HEK293 (cell line): ENCODE data around the gene FYCO1.

Experiments used
- CTCF ChIA-PET: fragments of 350-600 bp; formaldehyde crosslinking; extraction: SDS; loops from one replicate; lab custom pipeline; 2021; ENCODE audit warnings: antibody characterized with exemption; lab: Yijun Ruan, JAX
- POLR2A ChIA-PET: fragments of 300-600 bp; formaldehyde crosslinking; extraction: SDS; loops from one replicate; lab custom pipeline; 2020; ENCODE audit warnings: antibody characterized with exemption, inconsistent platforms; lab: Yijun Ruan, JAX
- H3K27ac ChIP-seq: fragments of 200-500 bp; sonication (Bioruptor generic); 2 replicates; pipeline ENCODE4 v1.5.1; 2014; ENCODE audit warnings: low read depth, low read length, control low read depth, inconsistent platforms; ENCODE audit errors: extremely low read depth
- H3K36me3 ChIP-seq, 2 experiments: fragments of 200-500 bp in 1 of 2; sonication (Bioruptor generic) in 1 of 2; 1 replicate in 1 of 2; 2 replicates in 1 of 2; pipeline ENCODE4 v1.5.1; 2014 to 2017; ENCODE audit warnings: inconsistent platforms in 2 of 2, low read length in 2 of 2; ENCODE audit not compliant: control insufficient read depth in 2 of 2, insufficient read depth in 1 of 2
- H3K4me1 ChIP-seq: fragments of 200-500 bp; sonication (Bioruptor generic); 2 replicates; pipeline ENCODE4 v1.5.1; 2014; ENCODE audit warnings: mild to moderate bottlenecking, low read length, inconsistent platforms; ENCODE audit not compliant: control insufficient read depth, insufficient read depth
- H3K4me3 ChIP-seq: 2 replicates; pipeline ENCODE4 v1.5.1; 2011; ENCODE audit warnings: low read depth, mild to moderate bottlenecking, control low read depth, low read length, moderate library complexity
- H3K9me3 ChIP-seq: fragments of 200-500 bp; sonication (Bioruptor generic); 2 replicates; pipeline ENCODE4 v1.5.1; 2014; ENCODE audit warnings: low read depth, low read length, inconsistent platforms; ENCODE audit not compliant: control insufficient read depth, insufficient read depth
- EGR2 ChIP-seq: fragments of 450-650 bp; formaldehyde crosslinking; IDR thresholded peaks from 2 replicates; pipeline ENCODE4 v1.5.1; 2016; ENCODE audit warnings: low read depth, missing biosample characterization, missing genetic modification characterization
- GLIS1 ChIP-seq: fragments of 450-650 bp; formaldehyde crosslinking; IDR thresholded peaks from 2 replicates; pipeline ENCODE4 v1.5.1; 2016; ENCODE audit warnings: missing biosample characterization, missing genetic modification characterization
- HOXA7 ChIP-seq: sonication (generic); formaldehyde crosslinking; IDR thresholded peaks from 2 replicates; pipeline ENCODE4 v1.8.1; 2022; ENCODE audit warnings: missing genetic modification reagents, borderline replicate concordance
- IKZF3 ChIP-seq: fragments of 450-650 bp; IDR thresholded peaks from 2 replicates; pipeline ENCODE4 v1.5.0; 2018; ENCODE audit warnings: missing biosample characterization, mild to moderate bottlenecking, missing genetic modification characterization, moderate library complexity
- KLF17 ChIP-seq: fragments of 450-650 bp; formaldehyde crosslinking; IDR thresholded peaks from 2 replicates; pipeline ENCODE4 v1.5.1; 2016; ENCODE audit warnings: missing biosample characterization, missing genetic modification characterization
- SP7 ChIP-seq: fragments of 450-650 bp; formaldehyde crosslinking; IDR thresholded peaks from 2 replicates; pipeline ENCODE4 v1.5.1; 2016; ENCODE audit warnings: missing biosample characterization, missing genetic modification characterization
- TCF7L2 ChIP-seq: IDR thresholded peaks from 2 replicates; pipeline ENCODE4 v1.6.1; 2011; ENCODE audit warnings: low read depth, mild to moderate bottlenecking, inconsistent platforms, low read length, moderate library complexity, borderline replicate concordance
- WT1 ChIP-seq: fragments of 450-650 bp; formaldehyde crosslinking; IDR thresholded peaks from 2 replicates; pipeline ENCODE4 v1.5.1; 2016; ENCODE audit warnings: missing biosample characterization, missing genetic modification characterization
- ZBTB21 ChIP-seq: fragments of 450-650 bp; formaldehyde crosslinking; IDR thresholded peaks from 2 replicates; pipeline ENCODE4 v1.5.1; 2017; ENCODE audit warnings: missing biosample characterization, missing genetic modification characterization
- ZFHX2 ChIP-seq: fragments of 450-650 bp; formaldehyde crosslinking; conservative IDR thresholded peaks from 2 replicates; pipeline ENCODE4 v1.5.1; 2016; ENCODE audit warnings: missing biosample characterization, missing genetic modification characterization
- ZIC2 ChIP-seq: fragments of 450-650 bp; formaldehyde crosslinking; IDR thresholded peaks from 2 replicates; pipeline ENCODE4 v1.5.1; 2016; ENCODE audit warnings: missing biosample characterization, missing genetic modification characterization
- ZNF114 ChIP-seq: fragments of 450-650 bp; formaldehyde crosslinking; IDR thresholded peaks from 2 replicates; pipeline ENCODE4 v1.5.0; 2017; ENCODE audit warnings: missing biosample characterization, missing genetic modification characterization
- ZNF138 ChIP-seq: fragments of 450-650 bp; formaldehyde crosslinking; IDR thresholded peaks from 2 replicates; pipeline ENCODE4 v1.5.1; 2016; ENCODE audit warnings: missing biosample characterization, missing genetic modification characterization, borderline replicate concordance
- ZNF146 ChIP-seq: fragments of 450-650 bp; formaldehyde crosslinking; IDR thresholded peaks from 2 replicates; pipeline ENCODE4 v1.5.1; 2016; ENCODE audit warnings: missing biosample characterization, missing genetic modification characterization
- ZNF221 ChIP-seq: fragments of 450-650 bp; formaldehyde crosslinking; IDR thresholded peaks from 2 replicates; pipeline ENCODE4 v1.5.1; 2017; ENCODE audit warnings: missing biosample characterization, missing genetic modification characterization, borderline replicate concordance
- ZNF521 ChIP-seq: fragments of 450-650 bp; formaldehyde crosslinking; IDR thresholded peaks from 2 replicates; pipeline ENCODE4 v1.5.1; 2017; ENCODE audit warnings: missing biosample characterization, mild to moderate bottlenecking, missing genetic modification characterization
- ZNF544 ChIP-seq: fragments of 450-650 bp; formaldehyde crosslinking; IDR thresholded peaks from 2 replicates; pipeline ENCODE4 v1.5.0; 2017; ENCODE audit warnings: missing biosample characterization, missing genetic modification characterization
- ZNF654 ChIP-seq: fragments of 450-650 bp; formaldehyde crosslinking; IDR thresholded peaks from 2 replicates; pipeline ENCODE4 v1.5.1; 2016; ENCODE audit warnings: low read depth, missing biosample characterization, missing genetic modification characterization
- ZNF670 ChIP-seq: fragments of 450-650 bp; formaldehyde crosslinking; IDR thresholded peaks from 2 replicates; pipeline ENCODE4 v1.5.1; 2016; ENCODE audit warnings: missing biosample characterization, missing genetic modification characterization, low read depth
- ZNF747 ChIP-seq: fragments of 450-650 bp; formaldehyde crosslinking; IDR thresholded peaks from 2 replicates; pipeline ENCODE4 v1.5.1; 2016; ENCODE audit warnings: missing biosample characterization, missing genetic modification characterization
- ZNF776 ChIP-seq: fragments of 450-650 bp; formaldehyde crosslinking; IDR thresholded peaks from 2 replicates; pipeline ENCODE4 v1.5.0; 2017; ENCODE audit warnings: missing biosample characterization, missing genetic modification characterization, borderline replicate concordance
- ZSCAN23 ChIP-seq: fragments of 450-650 bp; formaldehyde crosslinking; IDR thresholded peaks from 2 replicates; pipeline ENCODE4 v1.5.1; 2016; ENCODE audit warnings: missing biosample characterization, missing genetic modification characterization
- TF ChIP-seq, protein P1 (sequence below): fragments of 450-650 bp; formaldehyde crosslinking; IDR thresholded peaks from 2 replicates; pipeline ENCODE4 v1.5.1; 2016; ENCODE audit warnings: missing biosample characterization, missing genetic modification characterization
- TF ChIP-seq, protein P2 (sequence below): fragments of 450-650 bp; formaldehyde crosslinking; IDR thresholded peaks from 2 replicates; pipeline ENCODE4 v1.5.1; 2017; ENCODE audit warnings: missing biosample characterization, missing genetic modification characterization
- TF ChIP-seq, protein P3 (sequence below): fragments of 450-650 bp; formaldehyde crosslinking; IDR thresholded peaks from 2 replicates; pipeline ENCODE4 v1.5.1; 2017; ENCODE audit warnings: missing biosample characterization, missing genetic modification characterization

The FYCO1 gene

DNA sequence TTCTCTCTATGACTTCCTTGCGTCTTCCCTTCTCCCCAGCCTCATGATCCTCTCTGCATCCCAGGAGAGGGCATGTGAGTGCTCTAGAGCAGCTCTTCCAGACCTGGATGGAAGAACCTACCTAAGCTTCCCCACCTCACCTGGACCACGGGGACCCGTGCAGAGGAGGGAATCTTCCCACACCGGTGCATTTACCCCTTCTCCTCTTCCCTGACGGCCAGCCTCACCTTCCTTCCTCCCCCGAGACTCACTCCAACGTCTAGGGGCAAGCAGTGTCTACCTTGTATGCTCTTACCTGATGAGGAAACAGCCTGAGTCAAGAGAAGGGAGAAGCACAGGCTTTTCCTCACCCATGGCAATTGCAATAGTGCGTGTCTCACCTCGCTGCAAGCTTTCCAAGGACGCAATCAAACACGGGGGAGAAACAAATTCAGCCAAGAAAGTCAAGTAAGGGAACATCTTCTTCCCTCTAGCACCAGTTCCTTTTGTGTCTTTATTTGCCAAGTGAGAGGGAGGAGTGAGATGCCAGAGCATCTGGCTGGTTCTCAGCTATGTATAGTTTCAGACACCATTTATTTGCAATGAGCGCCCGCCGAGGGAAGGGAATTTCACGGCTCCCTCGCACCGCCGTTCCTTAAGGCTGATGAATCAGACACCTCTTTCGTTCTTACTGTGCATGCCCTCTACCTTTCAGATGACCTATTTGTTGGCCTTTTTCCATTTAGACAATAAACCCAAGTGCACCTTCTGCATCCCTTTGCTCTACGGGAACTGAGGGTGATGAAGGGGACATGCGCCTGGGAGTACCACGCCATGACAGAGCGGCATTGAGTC lies 111.0 kb downstream of the FYCO1 start:
- H3K27ac ChIP-seq, result no peak overlapping the region
- TF ChIP-seq HOXA7 (CRISPR knock-in tag) (no peak), IKZF3 (tag by site-specific recombination) (no peak), ZNF747 (no peak), ZSCAN23 (tag by site-specific recombination) (no peak)
- no peaks in the 10 kb centered on the region for H3K4me1 ChIP-seq
- H3K9me3 ChIP-seq, result no peaks in the 10 kb centered on the region
- ChIA-PET POLR2A (no interaction called here), CTCF (no interaction called here)
- H3K4me3 ChIP-seq, result no peak overlapping the region
- H3K36me3 ChIP-seq, result no peaks in the 10 kb centered on the region

DNA sequence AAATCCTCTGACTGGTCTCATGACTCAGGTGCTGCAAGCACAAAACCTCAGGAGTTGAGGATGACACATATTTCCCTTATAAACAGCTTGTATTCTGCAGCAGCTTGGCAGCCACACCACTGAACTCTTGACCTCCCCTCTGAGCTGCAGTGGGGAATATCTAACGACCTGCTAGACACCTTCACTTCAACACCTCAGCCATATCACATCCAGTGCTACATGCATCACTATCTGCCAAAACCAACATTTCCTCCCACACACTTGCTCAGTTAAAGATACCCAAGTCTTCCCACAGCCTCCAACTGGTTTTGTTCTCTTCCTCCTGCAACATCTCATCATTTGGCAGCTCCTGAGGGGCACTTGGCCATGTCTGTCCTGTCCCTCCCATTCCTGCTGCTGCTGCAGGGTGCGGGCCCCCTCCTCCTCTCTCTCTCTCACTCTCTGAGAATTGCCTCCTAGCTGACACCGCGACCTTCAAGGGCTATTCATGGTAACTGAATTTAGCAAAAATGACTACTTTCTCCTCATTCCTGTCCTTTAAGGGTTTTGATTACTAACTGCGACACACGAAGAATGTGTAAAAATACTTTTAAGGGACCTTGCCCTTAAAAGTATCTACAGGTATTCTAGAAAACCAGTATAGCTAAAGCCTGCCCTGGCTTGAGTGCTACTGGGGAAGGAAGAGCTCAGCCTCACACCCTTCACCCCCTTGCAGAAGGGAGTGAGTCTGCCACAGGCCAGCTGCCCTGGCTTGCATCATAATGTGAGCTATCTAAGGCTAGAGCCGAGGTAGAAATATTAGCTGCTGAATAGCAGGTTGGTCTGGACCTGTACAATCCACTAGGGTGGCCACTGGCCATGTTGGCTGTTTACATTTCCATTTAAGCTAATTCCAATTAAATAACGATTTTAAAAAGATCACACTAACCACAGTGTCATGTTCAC lies 114.3 kb downstream of the FYCO1 start:
- CTCF ChIA-PET, result interaction anchor here (0.6 kb wide), 1 partner anchor 384 kb away, joined by 5 read pairs; no protein-coding TSS in a partner anchor
- Histone ChIP-seq H3K36me3 (no peaks in the 10 kb centered on the region), H3K4me1 (no peaks in the 10 kb centered on the region), H3K9me3 (no peaks in the 10 kb centered on the region), H3K27ac (no peak overlapping the region), H3K4me3 (no peak overlapping the region)
- no peak for TF ChIP-seq SP7 (tag by site-specific recombination)
- TF ChIP-seq, protein P1, sequence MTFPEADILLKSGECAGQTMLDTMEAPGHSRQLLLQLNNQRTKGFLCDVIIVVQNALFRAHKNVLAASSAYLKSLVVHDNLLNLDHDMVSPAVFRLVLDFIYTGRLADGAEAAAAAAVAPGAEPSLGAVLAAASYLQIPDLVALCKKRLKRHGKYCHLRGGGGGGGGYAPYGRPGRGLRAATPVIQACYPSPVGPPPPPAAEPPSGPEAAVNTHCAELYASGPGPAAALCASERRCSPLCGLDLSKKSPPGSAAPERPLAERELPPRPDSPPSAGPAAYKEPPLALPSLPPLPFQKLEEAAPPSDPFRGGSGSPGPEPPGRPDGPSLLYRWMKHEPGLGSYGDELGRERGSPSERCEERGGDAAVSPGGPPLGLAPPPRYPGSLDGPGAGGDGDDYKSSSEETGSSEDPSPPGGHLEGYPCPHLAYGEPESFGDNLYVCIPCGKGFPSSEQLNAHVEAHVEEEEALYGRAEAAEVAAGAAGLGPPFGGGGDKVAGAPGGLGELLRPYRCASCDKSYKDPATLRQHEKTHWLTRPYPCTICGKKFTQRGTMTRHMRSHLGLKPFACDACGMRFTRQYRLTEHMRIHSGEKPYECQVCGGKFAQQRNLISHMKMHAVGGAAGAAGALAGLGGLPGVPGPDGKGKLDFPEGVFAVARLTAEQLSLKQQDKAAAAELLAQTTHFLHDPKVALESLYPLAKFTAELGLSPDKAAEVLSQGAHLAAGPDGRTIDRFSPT (tag by site-specific recombination), result no peak
- TF ChIP-seq ZIC2 (tag by site-specific recombination), result no peak
- TF ChIP-seq TCF7L2, result no peak
- no peak for TF ChIP-seq ZNF146 (tag by site-specific recombination)
- TF ChIP-seq ZNF221 (tag by site-specific recombination), result no peak
- TF ChIP-seq ZNF114, result no peak
- peak; percentile 69 for TF ChIP-seq EGR2 (tag by site-specific recombination)
- TF ChIP-seq ZFHX2 (tag by site-specific recombination), result peak; percentile 48
- no peak for TF ChIP-seq GLIS1
- no peak for TF ChIP-seq ZNF544
- TF ChIP-seq ZNF654 (tag by site-specific recombination), result no peak
- no peak for TF ChIP-seq WT1 (tag by site-specific recombination)
- TF ChIP-seq ZNF776 (tag by site-specific recombination), result no peak
- POLR2A ChIA-PET, result no interaction called here

DNA sequence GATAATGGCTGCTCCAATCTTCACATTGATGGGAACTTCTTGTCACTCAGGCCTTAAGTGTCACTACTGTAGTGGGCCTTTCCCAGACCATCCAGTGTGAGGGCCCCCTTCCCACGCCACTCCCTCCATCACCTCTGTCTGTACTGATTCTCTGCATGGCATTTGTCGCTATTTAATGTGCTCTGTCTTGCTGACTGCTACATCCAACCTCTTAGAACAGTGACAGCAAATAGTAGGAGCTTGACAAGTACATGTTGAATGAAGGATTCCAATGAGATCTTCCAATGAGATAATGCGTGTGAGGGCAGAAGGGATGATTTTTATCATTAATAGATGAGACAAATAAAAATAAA lies 114.9 kb downstream of the FYCO1 start:
- POLR2A ChIA-PET, result no interaction called here
- H3K4me3 ChIP-seq, result no peak overlapping the region
- CTCF ChIA-PET, result no interaction called here
- no peaks in the 10 kb centered on the region for H3K9me3 ChIP-seq
- H3K36me3 ChIP-seq, result no peaks in the 10 kb centered on the region
- H3K27ac ChIP-seq, result no peak overlapping the region
- no peaks in the 10 kb centered on the region for H3K4me1 ChIP-seq
- TF ChIP-seq ZBTB21 (tag by site-specific recombination), result no peak
- TF ChIP-seq, protein P2, sequence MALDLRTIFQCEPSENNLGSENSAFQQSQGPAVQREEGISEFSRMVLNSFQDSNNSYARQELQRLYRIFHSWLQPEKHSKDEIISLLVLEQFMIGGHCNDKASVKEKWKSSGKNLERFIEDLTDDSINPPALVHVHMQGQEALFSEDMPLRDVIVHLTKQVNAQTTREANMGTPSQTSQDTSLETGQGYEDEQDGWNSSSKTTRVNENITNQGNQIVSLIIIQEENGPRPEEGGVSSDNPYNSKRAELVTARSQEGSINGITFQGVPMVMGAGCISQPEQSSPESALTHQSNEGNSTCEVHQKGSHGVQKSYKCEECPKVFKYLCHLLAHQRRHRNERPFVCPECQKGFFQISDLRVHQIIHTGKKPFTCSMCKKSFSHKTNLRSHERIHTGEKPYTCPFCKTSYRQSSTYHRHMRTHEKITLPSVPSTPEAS (tag by site-specific recombination), result no peak
- no peak for TF ChIP-seq KLF17 (tag by site-specific recombination)
- TF ChIP-seq ZNF670 (tag by site-specific recombination), result no peak
- no peak for TF ChIP-seq ZNF521 (tag by site-specific recombination)
- no peak for TF ChIP-seq ZNF138
- TF ChIP-seq, protein P3, sequence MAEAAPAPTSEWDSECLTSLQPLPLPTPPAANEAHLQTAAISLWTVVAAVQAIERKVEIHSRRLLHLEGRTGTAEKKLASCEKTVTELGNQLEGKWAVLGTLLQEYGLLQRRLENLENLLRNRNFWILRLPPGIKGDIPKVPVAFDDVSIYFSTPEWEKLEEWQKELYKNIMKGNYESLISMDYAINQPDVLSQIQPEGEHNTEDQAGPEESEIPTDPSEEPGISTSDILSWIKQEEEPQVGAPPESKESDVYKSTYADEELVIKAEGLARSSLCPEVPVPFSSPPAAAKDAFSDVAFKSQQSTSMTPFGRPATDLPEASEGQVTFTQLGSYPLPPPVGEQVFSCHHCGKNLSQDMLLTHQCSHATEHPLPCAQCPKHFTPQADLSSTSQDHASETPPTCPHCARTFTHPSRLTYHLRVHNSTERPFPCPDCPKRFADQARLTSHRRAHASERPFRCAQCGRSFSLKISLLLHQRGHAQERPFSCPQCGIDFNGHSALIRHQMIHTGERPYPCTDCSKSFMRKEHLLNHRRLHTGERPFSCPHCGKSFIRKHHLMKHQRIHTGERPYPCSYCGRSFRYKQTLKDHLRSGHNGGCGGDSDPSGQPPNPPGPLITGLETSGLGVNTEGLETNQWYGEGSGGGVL (tag by site-specific recombination), result no peak
- no peak for TF ChIP-seq ZNF221 (tag by site-specific recombination)
